Muscle of leg (tissue), 16 donors: Measurements from ENCODE around the gene CTAGE15. TPM values are rescaled to one million over a fixed set of nuclear protein-coding genes. Genes with fewer than 3 reads are reported as not detected.
"Not testable (repeated sequence)": the region's sequence is repeated elsewhere in the genome, so short reads cannot be mapped to it uniquely, and the experiment has no call there.

Experiments used
- DNase-seq: peaks from one replicate; pipeline ENCODE4 v3.0.0; 2013
- H3K27ac ChIP-seq: one replicate; pipeline ENCODE4 v1.5.1; 2013; ENCODE audit warnings: mild to moderate bottlenecking, low read length, control low read depth
- H3K27me3 ChIP-seq: one replicate; pipeline ENCODE4 v1.6.1; 2013; ENCODE audit warnings: low read length; ENCODE audit not compliant: control insufficient read depth, insufficient read depth
- H3K36me3 ChIP-seq: one replicate; pipeline ENCODE4 v1.6.1; 2013; ENCODE audit warnings: low read length; ENCODE audit not compliant: control insufficient read depth, insufficient read depth
- H3K4me1 ChIP-seq: one replicate; pipeline ENCODE4 v1.6.1; 2013; ENCODE audit warnings: low read length; ENCODE audit not compliant: control insufficient read depth, insufficient read depth
- H3K4me3 ChIP-seq: one replicate; pipeline ENCODE4 v1.5.1; 2013; ENCODE audit warnings: low read length, control low read depth
- H3K9me3 ChIP-seq: replicated peaks from 2 replicates; pipeline ENCODE4 v1.6.1; 2013; ENCODE audit warnings: low read depth, low read length; ENCODE audit not compliant: control insufficient read depth
- WGBS: methylation state at CpG from one replicate; pipeline ENCODE4 v1.1.5; 2013; ENCODE audit warnings: missing lambda C conversion rate; ENCODE audit not compliant: insufficient coverage; 5-methylcytosine and 5-hydroxymethylcytosine counted together
- long read RNA-seq, 11 donors: transcript quantifications; one replicate each; lab custom pipeline, GENCODE V29; 2026
- polyA plus RNA-seq, 8 donors: library from polyadenylated mRNA; unstranded; fragments of 120-200 nt; gene quantifications; one replicate each; pipeline versions ENCODE4 v1.2.1 to v1.2.3, GENCODE V29; 2013; ENCODE audit warnings: inconsistent platforms in 1 of 8, low replicate concordance in 1 of 8; ENCODE audit not compliant: insufficient read length in 8 of 8, insufficient read depth in 1 of 8
- total RNA-seq: library from RNA; stranded (reverse); fragments of 120-200 nt; gene quantifications from one replicate; pipeline ENCODE4 v1.2.4, GENCODE V29; 2013

The CTAGE15 gene, protein sequence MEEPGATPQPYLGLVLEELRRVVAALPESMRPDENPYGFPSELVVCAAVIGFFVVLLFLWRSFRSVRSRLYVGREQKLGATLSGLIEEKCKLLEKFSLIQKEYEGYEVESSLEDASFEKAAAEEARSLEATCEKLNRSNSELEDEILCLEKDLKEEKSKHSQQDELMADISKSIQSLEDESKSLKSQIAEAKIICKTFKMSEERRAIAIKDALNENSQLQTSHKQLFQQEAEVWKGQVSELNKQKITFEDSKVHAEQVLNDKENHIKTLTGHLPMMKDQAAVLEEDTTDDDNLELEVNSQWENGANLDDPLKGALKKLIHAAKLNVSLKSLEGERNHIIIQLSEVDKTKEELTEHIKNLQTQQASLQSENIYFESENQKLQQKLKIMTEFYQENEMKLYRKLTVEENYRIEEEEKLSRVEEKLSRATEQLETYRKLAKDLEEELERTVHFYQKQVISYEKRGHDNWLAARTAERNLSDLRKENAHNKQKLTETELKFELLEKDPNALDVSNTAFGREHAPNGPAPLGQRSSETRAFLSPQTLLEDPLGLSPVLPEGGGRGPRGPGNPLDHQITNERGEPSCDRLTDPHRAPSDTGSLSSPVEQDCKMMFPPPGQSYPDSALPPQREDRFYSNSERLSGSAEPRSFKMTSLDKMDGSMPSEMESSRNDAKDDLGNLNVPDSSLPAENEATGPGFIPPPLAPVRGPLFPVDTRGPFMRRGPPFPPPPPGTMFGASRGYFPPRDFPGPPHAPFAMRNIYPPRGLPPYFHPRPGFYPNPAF
- total RNA-seq = 0.13 TPM
- polyA plus RNA-seq = under 1 TPM in 5 of 8 donors, not detected in 3; 0.11 to 0.90 (median 0.36) TPM
- long read RNA-seq, donor 1 = 0 reads
- long read RNA-seq, donor 2, partial matches to known transcripts = 0 of 1 reads
- long read RNA-seq, donor 2, other reads (novel, unspliced or antisense) = 0 of 1 reads
- long read RNA-seq, donor 3 = 0 reads
- long read RNA-seq, donor 4 = 0 reads
- long read RNA-seq, donor 5 = 0 reads
- long read RNA-seq, donor 6 = 0 reads
- long read RNA-seq, donor 7 = 0 reads
- long read RNA-seq, donor 8 = 0 reads
- long read RNA-seq, donor 9 = 0 reads
- long read RNA-seq, donor 10 = 0 reads
- long read RNA-seq, donor 11 = 0 reads

- not testable (repeated sequence) for DNase-seq, H3K36me3 ChIP-seq, H3K4me3 ChIP-seq, H3K27ac ChIP-seq, H3K27me3 ChIP-seq, H3K4me1 ChIP-seq, H3K9me3 ChIP-seq
- no CpG with 5 or more reads among the region's 20 CpGs for WGBS
Observed at GRCh38 chr7:143571501-143571900, at the start of gene CTAGE15. CTAGE15 (plus strand) TSS chr7:143571801; CDS start chr7:143571818, 17 bp downstream.

DNA sequence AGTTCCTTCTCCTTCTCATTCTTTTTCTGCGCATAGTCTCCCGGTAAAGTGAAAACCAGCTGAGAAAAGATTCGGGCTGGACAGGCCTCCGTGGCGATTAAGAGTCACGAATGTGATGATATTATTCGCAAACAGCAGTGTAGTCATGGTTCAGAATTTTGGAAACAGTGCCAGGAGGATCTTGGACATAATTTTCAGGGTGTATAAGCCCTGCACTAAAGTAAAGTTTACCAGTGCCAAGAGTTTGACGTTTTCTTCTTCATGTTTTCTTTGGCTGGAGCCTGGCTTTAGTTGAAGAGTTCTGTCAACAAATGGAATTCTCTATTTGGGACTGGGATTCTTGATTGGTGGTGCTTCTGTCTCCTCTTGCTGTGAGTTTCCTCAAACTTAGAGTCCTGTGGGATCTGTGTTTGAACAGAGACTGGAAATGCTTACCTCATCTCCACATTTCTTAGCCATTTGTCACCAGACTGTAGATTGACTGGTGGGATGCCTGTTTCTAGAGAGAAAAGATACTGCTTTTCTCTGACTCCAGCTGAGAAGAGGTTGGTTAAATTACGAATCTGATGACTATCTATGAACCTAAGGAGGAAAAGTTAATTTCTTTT is 49.2 kb upstream of the CTAGE15 start:
- peaks cover 23% of the 10 kb centered on the region for H3K4me1 ChIP-seq

GRCh38 chr7:143531169-143531926 is 40.3 kb upstream of the CTAGE15 start:
- not testable (repeated sequence) for H3K4me3 ChIP-seq, H3K4me1 ChIP-seq, DNase-seq, H3K36me3 ChIP-seq, H3K9me3 ChIP-seq, H3K27me3 ChIP-seq, H3K27ac ChIP-seq
- no CpG with 5 or more reads among the region's 6 CpGs for WGBS

More for the DNA sequence above, 49.2 kb upstream of the CTAGE15 start:
- DNase-seq, H3K4me3 ChIP-seq, H3K27me3 ChIP-seq, H3K27ac ChIP-seq, H3K9me3 ChIP-seq, H3K36me3 ChIP-seq: not testable (repeated sequence)
- no CpG with 5 or more reads among the region's 9 CpGs for WGBS

- not testable (repeated sequence) for H3K4me3 ChIP-seq, DNase-seq, H3K4me1 ChIP-seq, H3K9me3 ChIP-seq, H3K27ac ChIP-seq, H3K27me3 ChIP-seq, H3K36me3 ChIP-seq
- WGBS = no CpG with 5 or more reads among the region's 1 CpG
Observed at GRCh38 chr7:143531932-143532331, 39.7 kb upstream of the CTAGE15 start.

GRCh38 chr7:143533213-143533839 is 38.3 kb upstream of the CTAGE15 start:
- not testable (repeated sequence) for H3K27ac ChIP-seq, H3K4me3 ChIP-seq, H3K36me3 ChIP-seq, H3K9me3 ChIP-seq, H3K4me1 ChIP-seq, H3K27me3 ChIP-seq, DNase-seq
- WGBS = no CpG with 5 or more reads among the region's 6 CpGs

GRCh38 chr7:143536443-143536842 is 35.2 kb upstream of the CTAGE15 start:
- no CpG with 5 or more reads among the region's 1 CpG for WGBS
- H3K36me3 ChIP-seq, H3K27me3 ChIP-seq, H3K27ac ChIP-seq, H3K9me3 ChIP-seq, H3K4me1 ChIP-seq, H3K4me3 ChIP-seq, DNase-seq: not testable (repeated sequence)

DNA sequence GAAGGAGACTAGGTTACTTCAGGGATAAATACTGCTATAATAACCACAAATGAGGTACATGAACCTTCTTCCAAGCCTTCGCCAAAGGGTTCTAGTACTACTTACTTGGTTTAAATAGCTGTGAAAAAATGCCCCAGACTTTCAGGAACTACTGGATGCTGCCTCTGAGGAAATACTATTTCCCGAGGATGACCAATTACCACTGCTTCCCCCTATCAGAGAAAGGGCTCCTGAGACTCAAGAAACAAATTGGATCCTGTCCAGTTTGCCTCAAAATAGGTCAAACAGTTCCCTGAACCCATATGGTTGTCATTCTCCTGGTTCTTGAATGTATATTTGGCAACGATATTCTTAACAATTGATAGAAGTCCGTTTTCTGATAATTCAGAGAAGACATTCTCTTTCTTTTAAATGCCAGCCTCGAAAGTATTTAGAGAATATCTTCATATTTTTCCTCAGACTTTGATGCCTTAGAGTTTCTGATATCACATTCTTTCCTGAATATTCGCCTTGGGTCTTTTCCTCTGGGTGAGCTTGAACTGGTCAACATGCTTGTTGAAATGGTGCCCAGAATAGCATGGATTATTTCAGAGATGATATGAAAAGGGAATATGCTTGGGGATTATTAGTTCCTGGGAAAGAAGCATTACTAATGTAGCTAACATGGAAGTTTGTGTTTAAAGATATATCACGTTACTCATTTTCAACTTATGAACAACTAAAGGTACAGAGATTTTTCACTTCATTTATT is 28.1 kb upstream of the CTAGE15 start:
- not testable (repeated sequence) for H3K36me3 ChIP-seq, H3K4me3 ChIP-seq, H3K27me3 ChIP-seq, H3K4me1 ChIP-seq, DNase-seq, H3K9me3 ChIP-seq, H3K27ac ChIP-seq
- no CpG with 5 or more reads among the region's 7 CpGs for WGBS

- WGBS = no CpG with 5 or more reads among the region's 1 CpG
- not testable (repeated sequence) for H3K9me3 ChIP-seq, DNase-seq
Observed at GRCh38 chr7:143555968-143556367, 15.6 kb upstream of the CTAGE15 start.

More at GRCh38 chr7:143555968-143556367, 15.6 kb upstream of the CTAGE15 start:
- H3K36me3 ChIP-seq, H3K4me3 ChIP-seq, H3K4me1 ChIP-seq, H3K27ac ChIP-seq, H3K27me3 ChIP-seq: not testable (repeated sequence)
